Endothelial cell (in vitro differentiated cells): ENCODE measurements around the gene SH3GL2. TPM values are rescaled to one million over a fixed set of nuclear protein-coding genes. Genes with fewer than 3 reads are reported as not detected.

Source experiments
- DNase-seq: peaks from one replicate; pipeline ENCODE4 v3.0.0; 2021; ENCODE audit warnings: low spot score
- H3K27ac Mint-ChIP-seq: one replicate; pipeline ENCODE4 v1.8.0; 2021; ENCODE audit warnings: mixed read lengths, inconsistent platforms; ENCODE audit not compliant: unreplicated experiment
- H3K27me3 Mint-ChIP-seq: one replicate; pipeline ENCODE4 v1.8.0; 2021; ENCODE audit warnings: mild to moderate bottlenecking, moderate library complexity, mixed read lengths, inconsistent platforms; ENCODE audit not compliant: unreplicated experiment
- H3K36me3 Mint-ChIP-seq: one replicate; pipeline ENCODE4 v1.8.0; 2021; ENCODE audit warnings: mild to moderate bottlenecking, low read depth, mixed read lengths, inconsistent platforms; ENCODE audit not compliant: unreplicated experiment
- H3K4me1 Mint-ChIP-seq: one replicate; pipeline ENCODE4 v1.8.0; 2021; ENCODE audit warnings: mild to moderate bottlenecking, mixed read lengths, inconsistent platforms; ENCODE audit not compliant: unreplicated experiment
- H3K4me3 Mint-ChIP-seq: one replicate; pipeline ENCODE4 v1.8.0; 2021; ENCODE audit warnings: mild to moderate bottlenecking, mixed read lengths, inconsistent platforms; ENCODE audit not compliant: unreplicated experiment
- H3K9me3 Mint-ChIP-seq: one replicate; pipeline ENCODE4 v1.8.0; 2021; ENCODE audit warnings: mixed read lengths, inconsistent platforms; ENCODE audit not compliant: unreplicated experiment
- CTCF ChIP-seq: fragments of 200-600 bp; sonication (generic); IDR thresholded peaks from one replicate; pipeline ENCODE4 v1.5.0; 2021; ENCODE audit warnings: antibody characterized with exemption; ENCODE audit not compliant: unreplicated experiment
- total RNA-seq: library from RNA; stranded (reverse); fragmentation: NEBNext Ultra II Directional; extraction: Animal tissue kit (Norgen Biotek cat#: 25700); gene quantifications from one replicate; pipeline ENCODE4 v1.2.1, GENCODE V29; 2021; ENCODE audit not compliant: unreplicated experiment

The SH3GL2 gene
- total RNA-seq, 1 donor from 2014 or later, result 1.6 TPM

GRCh38 chr9:17777465-17777864, 198.6 kb downstream of the SH3GL2 start:
- Mint-ChIP-seq H3K9me3 (no peaks in the 10 kb centered on the region), H3K36me3 (no peaks in the 10 kb centered on the region), H3K27me3 (no peaks in the 10 kb centered on the region), H3K4me3 (no peak overlapping the region), H3K27ac (no peak overlapping the region), H3K4me1 (no peaks in the 10 kb centered on the region)
- no peak for TF ChIP-seq CTCF
- DNase-seq, result no peak

GRCh38 chr9:17782430-17783149, 203.7 kb downstream of the SH3GL2 start:
- H3K4me1 Mint-ChIP-seq, result no peaks in the 10 kb centered on the region

GRCh38 chr9:17783227-17783626, 204.4 kb downstream of the SH3GL2 start:
- Mint-ChIP-seq H3K4me3 (no peak overlapping the region), H3K27ac (no peak overlapping the region), H3K4me1 (no peaks in the 10 kb centered on the region), H3K27me3 (no peaks in the 10 kb centered on the region), H3K9me3 (no peaks in the 10 kb centered on the region), H3K36me3 (no peaks in the 10 kb centered on the region)
- no peak for DNase-seq
- no peak for TF ChIP-seq CTCF

More at GRCh38 chr9:17782430-17783149, 203.7 kb downstream of the SH3GL2 start:
- no peak overlapping the region for H3K4me3 Mint-ChIP-seq
- no peaks in the 10 kb centered on the region for H3K27me3 Mint-ChIP-seq
- H3K9me3 Mint-ChIP-seq, result no peaks in the 10 kb centered on the region
- no peaks in the 10 kb centered on the region for H3K36me3 Mint-ChIP-seq
- DNase-seq, result no peak
- TF ChIP-seq CTCF, result no peak
- no peak overlapping the region for H3K27ac Mint-ChIP-seq

- H3K27ac Mint-ChIP-seq, result no peak overlapping the region
- H3K9me3 Mint-ChIP-seq, result no peaks in the 10 kb centered on the region
- no peaks in the 10 kb centered on the region for H3K36me3 Mint-ChIP-seq
- H3K27me3 Mint-ChIP-seq, result no peaks in the 10 kb centered on the region
- no peaks in the 10 kb centered on the region for H3K4me1 Mint-ChIP-seq
- DNase-seq, result no peak
- H3K4me3 Mint-ChIP-seq, result no peak overlapping the region
- no peak for TF ChIP-seq CTCF
These were observed 210.4 kb downstream of the SH3GL2 start for GRCh38 chr9:17789316-17789715.
